ENCODE results near the gene SNRPA. TPM values are rescaled to one million over a fixed set of nuclear protein-coding genes. Genes with fewer than 3 reads are reported as not detected.
A peak's percentile ranks its signal among the peaks of the same experiment; 100 is the strongest.

Gene SNRPA
- total and polyA plus RNA-seq, 5 donors from 2014 or later: 36.3 to 78.6 (median 43.8) TPM

GRCh38 chr19:40813182-40813581, 62.2 kb downstream of the SNRPA start:
- DNase-seq (no peak), ATAC-seq (ENCODE audit: low read depth in 2 of 2) (no peak)
- Mint-ChIP-seq H3K4me3 (peak overlapping the region in 2 of 4 donors; percentile 95), H3K9me3 (peaks cover 0 to 2% (median 0%) of the 10 kb centered on the region in 7 donors), H3K27me3 (peaks cover 25% of the 10 kb centered on the region), H3K4me1 (peaks cover 5 to 50% (median 24%) of the 10 kb centered on the region in 4 donors), H3K36me3 (no peaks in the 10 kb centered on the region), H3K27ac (peak overlapping the region in 2 of 3 donors; percentile 64 to 74)
- Histone ChIP-seq H3K9me3 (ENCODE audit: control insufficient read depth in 2 of 2, low read length in 2 of 2) (no peaks in the 10 kb centered on the region), H3K4me3 (ENCODE audit: low read depth, low read length) (no peak overlapping the region), H3K27ac (ENCODE audit: insufficient read depth, low read length, poor library complexity, severe bottlenecking) (no peak overlapping the region), H3K27me3 (ENCODE audit: control insufficient read depth, insufficient read depth, low read length) (no peaks in the 10 kb centered on the region), H3K4me1 (ENCODE audit: control insufficient read depth, insufficient read depth, low read length, poor library complexity, severe bottlenecking) (peaks cover 23% of the 10 kb centered on the region), H3K36me3 (ENCODE audit: control insufficient read depth, insufficient read depth, low read length) (peaks cover 15% of the 10 kb centered on the region)

Other genes with a start within 250 kb of the SNRPA start
- gene SHKBP1, start 174.3 kb upstream of the SNRPA start, total RNA-seq: 195 TPM
- gene SHKBP1, start 174.3 kb upstream of the SNRPA start, polyA plus RNA-seq: 100 to 1,000 TPM; 120 to 172 (median 151) TPM
- 115 TPM for gene LTBP4, start 149.8 kb upstream of the SNRPA start, total RNA-seq
- gene LTBP4, start 149.8 kb upstream of the SNRPA start, polyA plus RNA-seq: 10 to 100 TPM; 20.7 to 32.0 (median 26.7) TPM
- 10.4 TPM for gene NUMBL, start 60.6 kb upstream of the SNRPA start, total RNA-seq
- 1 to 10 TPM in 1 of 4 donors, under 1 TPM in 3; 0.17 to 1.3 (median 0.43) TPM for gene NUMBL, start 60.6 kb upstream of the SNRPA start, polyA plus RNA-seq
- gene COQ8B, start 34.3 kb upstream of the SNRPA start, total RNA-seq: 32.4 TPM
- gene COQ8B, start 34.3 kb upstream of the SNRPA start, polyA plus RNA-seq: 10 to 100 TPM; 10.6 to 15.0 (median 13.5) TPM
- gene ITPKC, start 34.1 kb upstream of the SNRPA start, total RNA-seq: 5.6 TPM
- gene ITPKC, start 34.1 kb upstream of the SNRPA start, polyA plus RNA-seq: 1 to 10 TPM; 2.2 to 4.8 (median 4.5) TPM
- 5.5 TPM for gene ACTMAP, start 726 bp upstream of the SNRPA start, total RNA-seq
- gene ACTMAP, start 726 bp upstream of the SNRPA start, polyA plus RNA-seq: 1 to 10 TPM; 2.1 to 3.2 (median 2.6) TPM
- not detected for gene MIA, start 24.3 kb downstream of the SNRPA start, total RNA-seq
- not detected for gene MIA, start 24.3 kb downstream of the SNRPA start, polyA plus RNA-seq
- 62.2 TPM for gene RAB4B, start 27.0 kb downstream of the SNRPA start, total RNA-seq
- 10 to 100 TPM; 72.8 to 89.3 (median 80.1) TPM for gene RAB4B, start 27.0 kb downstream of the SNRPA start, polyA plus RNA-seq
- 135 TPM for gene EGLN2, start 48.0 kb downstream of the SNRPA start, total RNA-seq
- gene EGLN2, start 48.0 kb downstream of the SNRPA start, polyA plus RNA-seq: 100 to 1,000 TPM; 159 to 191 (median 177) TPM
- gene CYP2A6, start 99.2 kb downstream of the SNRPA start, total RNA-seq: not detected
- not detected for gene CYP2A6, start 99.2 kb downstream of the SNRPA start, polyA plus RNA-seq
- not detected for gene CYP2A7, start 131.0 kb downstream of the SNRPA start, total RNA-seq
- gene CYP2A7, start 131.0 kb downstream of the SNRPA start, polyA plus RNA-seq: not detected
- not detected for gene CYP2B6, start 240.1 kb downstream of the SNRPA start, total RNA-seq
- gene CYP2B6, start 240.1 kb downstream of the SNRPA start, polyA plus RNA-seq: under 1 TPM in 1 of 4 donors, not detected in 3; 0.14 TPM

All from CD4-positive, CD25-positive, alpha-beta regulatory T cell (primary cell).